HEK293 (cell line): ENCODE measurements around the gene RNF227.

Experiments
- CTCF ChIA-PET: fragments of 350-600 bp; formaldehyde crosslinking; extraction: SDS; loops from one replicate; lab custom pipeline; 2021; ENCODE audit warnings: antibody characterized with exemption; lab: Yijun Ruan, JAX
- POLR2A ChIA-PET: fragments of 300-600 bp; formaldehyde crosslinking; extraction: SDS; loops from one replicate; lab custom pipeline; 2020; ENCODE audit warnings: antibody characterized with exemption, inconsistent platforms; lab: Yijun Ruan, JAX
- H3K27ac ChIP-seq: fragments of 200-500 bp; sonication (Bioruptor generic); 2 replicates; pipeline ENCODE4 v1.5.1; 2014; ENCODE audit warnings: low read depth, low read length, control low read depth, inconsistent platforms; ENCODE audit errors: extremely low read depth
- H3K36me3 ChIP-seq, 2 experiments: fragments of 200-500 bp in 1 of 2; sonication (Bioruptor generic) in 1 of 2; 1 replicate in 1 of 2; 2 replicates in 1 of 2; pipeline ENCODE4 v1.5.1; 2014 to 2017; ENCODE audit warnings: inconsistent platforms in 2 of 2, low read length in 2 of 2; ENCODE audit not compliant: control insufficient read depth in 2 of 2, insufficient read depth in 1 of 2
- H3K4me1 ChIP-seq: fragments of 200-500 bp; sonication (Bioruptor generic); 2 replicates; pipeline ENCODE4 v1.5.1; 2014; ENCODE audit warnings: mild to moderate bottlenecking, low read length, inconsistent platforms; ENCODE audit not compliant: control insufficient read depth, insufficient read depth
- H3K4me3 ChIP-seq: 2 replicates; pipeline ENCODE4 v1.5.1; 2011; ENCODE audit warnings: low read depth, mild to moderate bottlenecking, control low read depth, low read length, moderate library complexity
- H3K9me3 ChIP-seq: fragments of 200-500 bp; sonication (Bioruptor generic); 2 replicates; pipeline ENCODE4 v1.5.1; 2014; ENCODE audit warnings: low read depth, low read length, inconsistent platforms; ENCODE audit not compliant: control insufficient read depth, insufficient read depth
- GLIS1 ChIP-seq: fragments of 450-650 bp; formaldehyde crosslinking; IDR thresholded peaks from 2 replicates; pipeline ENCODE4 v1.5.1; 2016; ENCODE audit warnings: missing biosample characterization, missing genetic modification characterization
- GLIS2 ChIP-seq: fragments of 450-650 bp; formaldehyde crosslinking; IDR thresholded peaks from 2 replicates; pipeline ENCODE4 v1.5.1; 2016; ENCODE audit warnings: missing biosample characterization, missing genetic modification characterization
- HIC1 ChIP-seq: fragments of 450-650 bp; formaldehyde crosslinking; IDR thresholded peaks from 2 replicates; pipeline ENCODE4 v1.5.1; 2016; ENCODE audit warnings: missing biosample characterization, missing genetic modification characterization
- IKZF3 ChIP-seq: fragments of 450-650 bp; IDR thresholded peaks from 2 replicates; pipeline ENCODE4 v1.5.0; 2018; ENCODE audit warnings: missing biosample characterization, mild to moderate bottlenecking, missing genetic modification characterization, moderate library complexity
- KLF16 ChIP-seq: fragments of 450-650 bp; formaldehyde crosslinking; IDR thresholded peaks from 2 replicates; pipeline ENCODE4 v1.5.1; 2017; ENCODE audit warnings: missing biosample characterization, missing genetic modification characterization
- KLF8 ChIP-seq: fragments of 450-650 bp; formaldehyde crosslinking; IDR thresholded peaks from 2 replicates; pipeline ENCODE4 v1.5.1; 2016; ENCODE audit warnings: missing biosample characterization, missing genetic modification characterization
- PATZ1 ChIP-seq: fragments of 450-650 bp; formaldehyde crosslinking; IDR thresholded peaks from 2 replicates; pipeline ENCODE4 v1.5.1; 2016; ENCODE audit warnings: missing biosample characterization, missing genetic modification characterization
- PRDM4 ChIP-seq: fragments of 450-650 bp; formaldehyde crosslinking; IDR thresholded peaks from 2 replicates; pipeline ENCODE4 v1.5.1; 2017; ENCODE audit warnings: missing biosample characterization, missing genetic modification characterization
- WT1 ChIP-seq: fragments of 450-650 bp; formaldehyde crosslinking; IDR thresholded peaks from 2 replicates; pipeline ENCODE4 v1.5.1; 2016; ENCODE audit warnings: missing biosample characterization, missing genetic modification characterization
- ZBTB10 ChIP-seq: fragments of 450-650 bp; formaldehyde crosslinking; IDR thresholded peaks from 2 replicates; pipeline ENCODE4 v1.5.1; 2016; ENCODE audit warnings: missing biosample characterization, missing genetic modification characterization
- ZBTB20 ChIP-seq: fragments of 450-650 bp; formaldehyde crosslinking; IDR thresholded peaks from 2 replicates; pipeline ENCODE4 v1.5.1; 2016; ENCODE audit warnings: missing biosample characterization, missing genetic modification characterization
- ZBTB48 ChIP-seq: fragments of 450-650 bp; formaldehyde crosslinking; IDR thresholded peaks from 2 replicates; pipeline ENCODE4 v1.5.1; 2016; ENCODE audit warnings: missing biosample characterization, missing genetic modification characterization
- ZEB2 ChIP-seq: fragments of 450-650 bp; formaldehyde crosslinking; IDR thresholded peaks from 2 replicates; pipeline ENCODE4 v1.5.1; 2016; ENCODE audit warnings: missing biosample characterization, missing genetic modification characterization
- ZFHX2 ChIP-seq: fragments of 450-650 bp; formaldehyde crosslinking; conservative IDR thresholded peaks from 2 replicates; pipeline ENCODE4 v1.5.1; 2016; ENCODE audit warnings: missing biosample characterization, missing genetic modification characterization
- ZIC2 ChIP-seq: fragments of 450-650 bp; formaldehyde crosslinking; IDR thresholded peaks from 2 replicates; pipeline ENCODE4 v1.5.1; 2016; ENCODE audit warnings: missing biosample characterization, missing genetic modification characterization
- ZNF398 ChIP-seq: fragments of 450-650 bp; formaldehyde crosslinking; IDR thresholded peaks from 2 replicates; pipeline ENCODE4 v1.5.1; 2017; ENCODE audit warnings: missing biosample characterization, missing genetic modification characterization
- ZNF473 ChIP-seq: fragments of 450-650 bp; formaldehyde crosslinking; IDR thresholded peaks from 2 replicates; pipeline ENCODE4 v1.5.1; 2017; ENCODE audit warnings: missing biosample characterization, missing genetic modification characterization
- ZNF521 ChIP-seq: fragments of 450-650 bp; formaldehyde crosslinking; IDR thresholded peaks from 2 replicates; pipeline ENCODE4 v1.5.1; 2017; ENCODE audit warnings: missing biosample characterization, mild to moderate bottlenecking, missing genetic modification characterization
- ZNF558 ChIP-seq: fragments of 450-650 bp; formaldehyde crosslinking; IDR thresholded peaks from 2 replicates; pipeline ENCODE4 v1.5.1; 2016; ENCODE audit warnings: missing biosample characterization, missing genetic modification characterization
- ZNF645 ChIP-seq: fragments of 450-650 bp; formaldehyde crosslinking; IDR thresholded peaks from 2 replicates; pipeline ENCODE4; 2016; ENCODE audit warnings: missing biosample characterization, missing genetic modification characterization
- ZNF704 ChIP-seq: fragments of 450-650 bp; formaldehyde crosslinking; IDR thresholded peaks from 2 replicates; pipeline ENCODE4 v1.5.1; 2016; ENCODE audit warnings: missing biosample characterization, missing genetic modification characterization
- ZSCAN30 ChIP-seq: fragments of 450-650 bp; IDR thresholded peaks from 2 replicates; pipeline ENCODE4 v1.5.1; 2018; ENCODE audit warnings: missing biosample characterization, mild to moderate bottlenecking, missing genetic modification characterization, moderate library complexity

The RNF227 gene

GRCh38 chr17:7889166-7889955 lies 26.7 kb downstream of the RNF227 start:
- POLR2A ChIA-PET: interaction anchor here (0.6 to 1.6 kb wide), 3 partner anchors 23 to 43 kb away, joined by 3 to 8 read pairs (median 3); partner anchors contain the start of genes CNTROB, NAA38 and TRAPPC1
- H3K4me1 ChIP-seq: peaks cover 23% of the 10 kb centered on the region
- peaks cover 39 to 43% of the 10 kb centered on the region in 2 experiments for H3K36me3 ChIP-seq
- H3K4me3 ChIP-seq: no peak overlapping the region
- CTCF ChIA-PET: interaction anchor here (0.6 to 2.4 kb wide), 9 partner anchors 9 to 172 kb away, joined by 3 to 8 read pairs (median 4); no protein-coding TSS in a partner anchor
- H3K9me3 ChIP-seq: no peaks in the 10 kb centered on the region
- H3K27ac ChIP-seq: peak overlapping the region; percentile 100
- peak; percentile 79 for TF ChIP-seq ZIC2
- peak; percentile 59 for TF ChIP-seq ZBTB10 (tag by site-specific recombination)
- peak; percentile 87 for TF ChIP-seq ZNF398 (tag by site-specific recombination)
- TF ChIP-seq ZSCAN30: peak; percentile 98
- TF ChIP-seq ZFHX2 (tag by site-specific recombination): peak; percentile 51; the same call in 1 of the 2 replicates
- TF ChIP-seq KLF16: no peak
- 0 out of 2 replicates have a peak, but pooled peaks have one; percentile 40 for TF ChIP-seq ZEB2
- peak; percentile 97 for TF ChIP-seq ZBTB48 (tag by site-specific recombination)
- TF ChIP-seq GLIS2 (tag by site-specific recombination): no peak; the same call in 1 of the 2 replicates
- peak; percentile 58; the same call in 1 of the 2 replicates for TF ChIP-seq GLIS1
- TF ChIP-seq ZNF704 (tag by site-specific recombination): no peak
- TF ChIP-seq ZNF521 (tag by site-specific recombination): no peak
- TF ChIP-seq ZBTB20 (tag by site-specific recombination): peak; percentile 12; the same call in 1 of the 2 replicates
- peak; percentile 21; the same call in 1 of the 2 replicates for TF ChIP-seq PRDM4
- TF ChIP-seq KLF8 (tag by site-specific recombination): 0 out of 2 replicates have a peak, but pooled peaks have one; percentile 11
- no peak; the same call in 1 of the 2 replicates for TF ChIP-seq HIC1 (tag by site-specific recombination)
- no peak for TF ChIP-seq ZNF473 (tag by site-specific recombination)
- peak; percentile 94 for TF ChIP-seq WT1 (tag by site-specific recombination)
- peak; percentile 77 for TF ChIP-seq IKZF3 (tag by site-specific recombination)
- peak; percentile 85 for TF ChIP-seq PATZ1 (tag by site-specific recombination)
- no peak for TF ChIP-seq ZNF645 (tag by site-specific recombination)
- no peak for TF ChIP-seq ZNF558 (tag by site-specific recombination)
